Epithelial cell of proximal tubule (primary cell): ENCODE results near the gene KPNA4. TPM values are rescaled to one million over a fixed set of nuclear protein-coding genes. Genes with fewer than 3 reads are reported as not detected.
"Not testable (repeated sequence)": the region's sequence is repeated elsewhere in the genome, so short reads cannot be mapped to it uniquely, and the experiment has no call there.

Experiments
- DNase-seq: peaks from one replicate; pipeline ENCODE4 v3.0.0-alpha.2; 2011; ENCODE audit warnings: low read depth
- H3K4me3 ChIP-seq: 2 replicates; pipeline ENCODE4 v1.5.1; 2011; ENCODE audit warnings: low read depth, mild to moderate bottlenecking, low read length
- total RNA-seq: library from RNA; depleted of rRNA; stranded (reverse); fragments of >200 nt; gene quantifications from 2 replicates; pipeline ENCODE4 v1.2.3, GENCODE V29; 2015
- TF ChIP-seq, protein P1 (sequence below): conservative IDR thresholded peaks from 2 replicates; pipeline ENCODE4 v1.5.1; 2012; ENCODE audit warnings: low read depth, mild to moderate bottlenecking, low read length

KPNA4 gene
- total RNA-seq, 1 donor from 2014 or later, result 17.0 TPM

DNA sequence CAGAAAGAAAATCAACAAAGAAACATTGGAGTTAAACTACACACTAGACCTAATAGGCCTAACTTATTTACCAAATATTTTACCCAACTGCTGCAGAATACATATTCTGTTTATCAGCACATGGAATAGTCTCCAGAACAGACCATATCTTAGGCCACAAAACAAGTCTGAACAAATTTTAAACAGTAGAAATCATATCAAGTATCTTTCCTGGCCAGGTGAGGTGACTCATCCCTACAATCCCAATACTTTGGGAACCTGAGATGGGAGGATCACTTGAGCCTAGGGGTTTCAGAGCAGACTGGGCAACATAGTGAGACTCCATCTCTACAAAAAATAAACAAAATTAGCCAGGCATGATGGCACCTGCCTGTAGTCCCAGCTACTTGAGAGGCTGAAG, 18.1 kb upstream of the KPNA4 start:
- no peak for DNase-seq
- H3K4me3 ChIP-seq, result no peak overlapping the region
- TF ChIP-seq, protein P1, sequence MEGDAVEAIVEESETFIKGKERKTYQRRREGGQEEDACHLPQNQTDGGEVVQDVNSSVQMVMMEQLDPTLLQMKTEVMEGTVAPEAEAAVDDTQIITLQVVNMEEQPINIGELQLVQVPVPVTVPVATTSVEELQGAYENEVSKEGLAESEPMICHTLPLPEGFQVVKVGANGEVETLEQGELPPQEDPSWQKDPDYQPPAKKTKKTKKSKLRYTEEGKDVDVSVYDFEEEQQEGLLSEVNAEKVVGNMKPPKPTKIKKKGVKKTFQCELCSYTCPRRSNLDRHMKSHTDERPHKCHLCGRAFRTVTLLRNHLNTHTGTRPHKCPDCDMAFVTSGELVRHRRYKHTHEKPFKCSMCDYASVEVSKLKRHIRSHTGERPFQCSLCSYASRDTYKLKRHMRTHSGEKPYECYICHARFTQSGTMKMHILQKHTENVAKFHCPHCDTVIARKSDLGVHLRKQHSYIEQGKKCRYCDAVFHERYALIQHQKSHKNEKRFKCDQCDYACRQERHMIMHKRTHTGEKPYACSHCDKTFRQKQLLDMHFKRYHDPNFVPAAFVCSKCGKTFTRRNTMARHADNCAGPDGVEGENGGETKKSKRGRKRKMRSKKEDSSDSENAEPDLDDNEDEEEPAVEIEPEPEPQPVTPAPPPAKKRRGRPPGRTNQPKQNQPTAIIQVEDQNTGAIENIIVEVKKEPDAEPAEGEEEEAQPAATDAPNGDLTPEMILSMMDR, result no peak

DNA sequence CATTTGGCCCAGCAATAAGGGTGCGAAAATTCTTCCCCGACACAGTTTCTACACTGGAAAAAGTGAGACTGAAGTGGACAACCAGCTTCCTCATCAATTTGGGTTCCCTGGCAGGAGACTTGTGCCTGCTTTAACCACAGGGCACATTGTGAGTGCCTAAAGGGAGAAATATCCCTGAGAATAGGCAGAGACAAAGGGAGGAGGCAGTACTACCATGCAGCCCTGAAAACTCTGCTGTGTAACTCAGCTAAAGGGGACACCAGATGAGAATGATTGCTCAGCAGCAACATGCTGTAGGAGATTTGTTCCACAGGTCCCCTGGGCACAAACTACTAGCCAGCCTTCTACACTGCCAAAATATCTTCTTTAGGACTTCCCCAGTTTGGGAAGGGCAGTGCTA, 15.6 kb upstream of the KPNA4 start:
- no peak for DNase-seq
- TF ChIP-seq, protein P1, result no peak
- H3K4me3 ChIP-seq, result no peak overlapping the region

DNA sequence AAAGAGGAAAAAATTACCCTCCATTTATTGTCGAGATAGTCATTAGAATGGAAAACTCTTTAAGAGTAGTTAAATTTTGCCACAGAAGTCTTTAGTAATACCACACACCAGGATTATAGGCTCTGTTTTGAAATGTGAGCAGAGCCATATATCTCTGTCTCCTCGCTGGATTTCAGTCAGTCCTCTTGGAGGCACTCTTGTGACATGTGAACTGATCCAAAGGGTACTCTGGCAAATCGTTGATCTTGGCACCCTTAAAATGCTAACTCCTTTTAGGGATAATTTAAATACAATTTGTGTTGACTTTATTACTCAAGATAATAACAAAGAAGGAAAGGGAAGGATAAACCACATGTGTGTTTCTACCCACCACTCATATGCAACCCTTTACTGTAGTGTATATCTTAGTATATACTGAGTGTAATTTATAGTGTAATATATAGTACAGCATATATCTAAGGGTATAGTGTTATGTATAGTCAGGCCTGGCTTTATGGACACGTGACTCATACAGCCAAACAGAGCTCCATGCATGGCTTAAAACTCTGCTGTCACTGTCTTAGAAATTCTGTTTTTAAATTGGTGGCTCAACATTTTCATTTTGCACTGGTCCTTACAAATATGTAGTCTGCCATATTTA, 12.3 kb upstream of the KPNA4 start:
- H3K4me3 ChIP-seq, result no peak overlapping the region
- peak; percentile 20 for DNase-seq
- TF ChIP-seq, protein P1, result peak; percentile 81

DNA sequence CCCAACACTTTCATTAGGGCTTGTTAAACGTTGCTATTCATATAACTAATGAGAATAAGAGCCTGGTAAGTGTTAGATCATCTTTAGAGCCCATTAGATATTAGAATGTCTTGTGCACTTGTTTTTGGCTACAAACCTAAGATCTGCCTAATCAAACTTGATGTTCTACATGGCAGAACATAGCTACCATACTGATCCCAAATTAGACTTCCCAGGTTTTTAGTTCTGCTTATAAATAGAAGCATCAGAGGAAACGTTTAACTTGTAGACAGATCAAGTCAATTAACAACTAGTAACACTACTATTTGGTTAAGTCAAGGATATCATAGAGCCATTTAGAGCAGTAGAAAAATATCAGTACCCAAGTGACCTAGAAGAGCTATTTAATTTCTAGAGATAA, 11.7 kb upstream of the KPNA4 start:
- DNase-seq, result no peak
- H3K4me3 ChIP-seq, result no peak overlapping the region
- TF ChIP-seq, protein P1, result no peak

DNA sequence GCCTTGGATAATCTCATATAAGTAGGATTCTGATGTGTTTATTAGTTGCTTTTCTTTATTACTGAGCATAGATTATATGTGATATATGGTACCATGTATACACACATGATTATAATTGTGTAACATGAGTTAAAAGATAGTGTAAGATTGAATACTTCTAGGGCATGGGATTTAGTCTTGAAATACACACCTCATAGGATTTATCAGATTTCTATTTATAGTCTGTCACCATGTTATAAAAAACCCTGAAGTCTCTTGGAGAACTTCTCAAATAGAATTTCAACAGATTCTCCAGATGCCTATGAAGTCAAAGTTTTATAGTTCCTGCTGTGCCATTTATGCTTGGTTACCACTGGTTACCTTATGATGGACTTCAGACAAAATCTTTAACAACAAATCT, 11.2 kb upstream of the KPNA4 start:
- TF ChIP-seq, protein P1, result no peak
- no peak overlapping the region for H3K4me3 ChIP-seq
- DNase-seq, result no peak

DNA sequence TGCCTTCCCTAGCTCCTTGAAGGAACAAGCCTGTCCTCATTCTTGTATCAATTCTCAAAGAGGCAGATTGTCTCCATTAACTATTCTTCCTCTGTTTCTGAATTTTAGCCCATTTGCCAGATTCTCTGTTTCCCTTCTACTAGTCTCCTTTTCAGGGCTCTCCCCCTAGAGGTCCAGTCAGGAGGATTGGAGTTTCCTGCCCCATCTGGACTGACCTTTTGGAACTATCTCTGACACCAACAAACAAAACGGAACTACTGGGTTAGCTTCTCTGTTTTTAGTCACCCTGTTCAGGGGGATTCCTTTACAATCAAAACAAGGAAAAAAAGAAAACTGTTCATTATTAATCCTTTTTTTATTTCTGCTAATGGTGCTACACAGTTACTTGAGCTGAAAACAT, 10.2 kb upstream of the KPNA4 start:
- TF ChIP-seq, protein P1, result peak; percentile 15
- no peak overlapping the region for H3K4me3 ChIP-seq
- DNase-seq, result no peak

DNA sequence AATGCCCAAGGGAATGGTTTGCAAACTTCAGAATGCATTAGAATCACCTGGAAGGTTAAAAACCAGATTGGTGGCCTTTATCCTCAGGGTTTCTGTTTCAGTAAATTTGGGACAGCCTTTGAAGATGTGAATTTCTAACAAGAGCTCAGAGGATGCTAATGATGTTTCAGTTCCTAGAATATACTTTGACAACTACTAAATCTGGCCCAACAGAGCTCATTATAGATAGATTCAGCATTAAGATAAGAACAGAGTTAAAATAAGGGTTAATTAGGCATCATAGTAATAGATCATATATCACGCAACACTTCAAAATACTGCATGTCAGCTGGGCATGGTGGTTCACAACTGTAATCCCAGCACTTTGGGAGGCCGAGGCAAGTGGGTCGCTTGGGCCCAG, 9.3 kb upstream of the KPNA4 start:
- DNase-seq, result no peak
- no peak overlapping the region for H3K4me3 ChIP-seq
- TF ChIP-seq, protein P1, result no peak

DNA sequence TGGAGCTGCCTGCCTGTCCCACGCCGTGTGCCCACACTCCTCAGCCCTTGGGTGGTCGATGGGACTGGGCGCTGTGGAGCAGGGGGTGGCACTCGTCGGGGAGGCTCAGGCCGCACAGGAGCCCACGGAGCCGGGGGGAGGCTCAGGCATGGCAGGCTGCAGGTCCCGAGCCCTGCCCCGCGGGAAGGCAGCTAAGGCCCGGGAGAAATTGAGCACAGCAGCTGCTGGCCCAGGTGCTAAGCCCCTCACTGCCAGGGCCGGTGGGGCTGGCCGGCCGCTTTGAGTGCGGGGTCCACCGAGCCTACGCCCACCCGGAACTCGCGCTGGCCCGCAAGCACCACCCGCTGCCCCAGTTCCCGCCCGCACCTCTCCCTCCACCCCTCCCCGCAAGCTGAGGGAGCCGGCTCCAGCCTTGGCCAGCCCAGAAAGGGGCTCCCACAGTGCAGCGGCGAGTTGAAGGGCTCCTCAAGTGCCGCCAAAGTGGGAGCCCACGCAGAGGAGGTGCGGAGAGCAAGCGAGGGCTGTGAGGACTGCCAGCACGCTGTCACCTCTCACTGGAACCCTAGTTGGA, 8.7 kb upstream of the KPNA4 start:
- H3K4me3 ChIP-seq, DNase-seq: not testable (repeated sequence)
